A673 (cell line): ENCODE measurements around the gene ATP10A. TPM values are rescaled to one million over a fixed set of nuclear protein-coding genes. Genes with fewer than 3 reads are reported as not detected.

Experiments used
- BruUV-seq: library from RNA; stranded (reverse); fragments of 400-500 nt; replicated peaks from 2 replicates; lab custom pipeline; 2021; lab: Mats Ljungman, UMichigan
- CTCF ChIA-PET: fragments of 300-600 bp; sonication (Branson Sonifier 250); formaldehyde crosslinking; loops from one replicate; lab custom pipeline; 2022; ENCODE audit warnings: antibody characterized with exemption; lab: Charles Lee
- POLR2A ChIA-PET: fragments of 300-600 bp; sonication (Branson Sonifier 250); formaldehyde crosslinking; loops from one replicate; lab custom pipeline; 2022; ENCODE audit warnings: antibody characterized with exemption; ENCODE audit not compliant: low non-redundant PET; lab: Charles Lee
- DNase-seq: peaks from one replicate; pipeline ENCODE4 v3.0.0-alpha.2; 2015; ENCODE audit warnings: low spot score
- H3K27ac ChIP-seq: fragments of 200-600 bp; sonication (generic); 2 replicates; pipeline ENCODE4 v1.5.1; 2016; ENCODE audit warnings: mixed run types, low read depth, mild to moderate bottlenecking, mixed read lengths, antibody characterized with exemption, low read length; ENCODE audit not compliant: poor library complexity, severe bottlenecking
- H3K27me3 ChIP-seq: fragments of 200-600 bp; sonication (generic); replicated peaks from 2 replicates; pipeline ENCODE4 v1.6.1; 2017; ENCODE audit warnings: mixed run types, low read depth, mild to moderate bottlenecking, mixed read lengths, antibody characterized with exemption, low read length; ENCODE audit not compliant: insufficient read depth, poor library complexity
- H3K36me3 ChIP-seq: fragments of 200-600 bp; sonication (generic); 2 replicates; pipeline ENCODE4 v1.6.1; 2016; ENCODE audit warnings: mixed run types, mild to moderate bottlenecking, mixed read lengths, antibody characterized with exemption, low read length; ENCODE audit not compliant: insufficient read depth, poor library complexity, severe bottlenecking
- H3K4me1 ChIP-seq: fragments of 200-600 bp; sonication (generic); 2 replicates; pipeline ENCODE4 v1.6.1; 2017; ENCODE audit warnings: mixed run types, mild to moderate bottlenecking, mixed read lengths, antibody characterized with exemption, low read length; ENCODE audit not compliant: insufficient read depth, poor library complexity, severe bottlenecking
- H3K4me3 ChIP-seq: fragments of 200-600 bp; sonication (generic); 2 replicates; pipeline ENCODE4 v1.5.1; 2016; ENCODE audit warnings: low read depth, mixed run types, mild to moderate bottlenecking, mixed read lengths, low read length; ENCODE audit not compliant: poor library complexity, severe bottlenecking
- H3K9me3 ChIP-seq: fragments of 200-600 bp; sonication (generic); 2 replicates; pipeline ENCODE4 v1.6.1; 2016; ENCODE audit warnings: mixed run types, low read depth, mild to moderate bottlenecking, mixed read lengths, antibody characterized with exemption, low read length; ENCODE audit not compliant: poor library complexity, severe bottlenecking
- CTCF ChIP-seq: fragments of 300-800, 200-600 bp; sonication (generic); conservative IDR thresholded peaks from 2 replicates; pipeline ENCODE4 v1.5.1; 2017; ENCODE audit warnings: low read depth, mild to moderate bottlenecking, antibody characterized with exemption, low read length, moderate library complexity, mixed read lengths
- EZH2 ChIP-seq: fragments of 200-600 bp; sonication (generic); IDR thresholded peaks from 2 replicates; pipeline ENCODE4 v1.6.1; 2017; ENCODE audit warnings: borderline replicate concordance, low read depth, mild to moderate bottlenecking, mixed read lengths, antibody characterized with exemption, low read length; ENCODE audit not compliant: poor library complexity, severe bottlenecking
- intact Hi-C: fragments of 100-400 bp; cut with micrococcal nuclease; formaldehyde crosslinking; loops from one replicate; pipeline ENCODE4 v1.10.0; 2022; ENCODE audit not compliant: unreplicated experiment
- total RNA-seq: library from RNA; stranded (reverse); gene quantifications from 2 replicates; pipeline ENCODE4 v1.2.3, GENCODE V29; 2021

The ATP10A gene
- total RNA-seq, 1 experiment from 2014 or later, result not detected

GRCh38 chr15:25743548-25744275 is 119.4 kb downstream of the ATP10A start:
- no peaks in the 10 kb centered on the region for H3K36me3 ChIP-seq
- intact Hi-C loops, result no loop called here
- no peak for TF ChIP-seq CTCF
- TF ChIP-seq EZH2, result no peak

GRCh38 chr15:25742776-25743547 is 120.2 kb downstream of the ATP10A start:
- Histone ChIP-seq H3K4me1 (no peaks in the 10 kb centered on the region), H3K27me3 (no peaks in the 10 kb centered on the region), H3K9me3 (peaks cover 35% of the 10 kb centered on the region), H3K27ac (no peak overlapping the region), H3K4me3 (no peak overlapping the region), H3K36me3 (no peaks in the 10 kb centered on the region)
- POLR2A ChIA-PET, result no interaction called here
- BruUV-seq, result no TSS peak
- no peak for DNase-seq
- intact Hi-C loops, result no loop called here
- TF ChIP-seq CTCF, result no peak
- TF ChIP-seq EZH2, result no peak
- CTCF ChIA-PET, result no interaction called here

More at GRCh38 chr15:25743548-25744275, 119.4 kb downstream of the ATP10A start:
- no peak overlapping the region for H3K4me3 ChIP-seq
- CTCF ChIA-PET, result interaction anchor here (0.5 kb wide), 1 partner anchor 635 kb away, joined by 3 read pairs; no protein-coding TSS in a partner anchor
- no peak overlapping the region for H3K27ac ChIP-seq
- BruUV-seq, result no TSS peak
- no peaks in the 10 kb centered on the region for H3K27me3 ChIP-seq
- POLR2A ChIA-PET, result no interaction called here
- peaks cover 35% of the 10 kb centered on the region for H3K9me3 ChIP-seq
- H3K4me1 ChIP-seq, result no peaks in the 10 kb centered on the region
- no peak for DNase-seq

GRCh38 chr15:25742041-25742730 is 120.9 kb downstream of the ATP10A start:
- ChIA-PET CTCF (no interaction called here), POLR2A (no interaction called here)
- H3K9me3 ChIP-seq, result peaks cover 35% of the 10 kb centered on the region
- intact Hi-C loops, result no loop called here
- H3K27me3 ChIP-seq, result no peaks in the 10 kb centered on the region
- no peaks in the 10 kb centered on the region for H3K4me1 ChIP-seq
- BruUV-seq, result no TSS peak
- no peak overlapping the region for H3K4me3 ChIP-seq
- TF ChIP-seq CTCF, result no peak
- no peak for TF ChIP-seq EZH2
- H3K36me3 ChIP-seq, result no peaks in the 10 kb centered on the region
- DNase-seq, result no peak
- H3K27ac ChIP-seq, result no peak overlapping the region
